Measurements from ENCODE around the gene ENPP7. TPM values are rescaled to one million over a fixed set of nuclear protein-coding genes. Genes with fewer than 3 reads are reported as not detected.

The ENPP7 gene
- total RNA-seq, 1 donor from 2014 or later = not detected

DNA sequence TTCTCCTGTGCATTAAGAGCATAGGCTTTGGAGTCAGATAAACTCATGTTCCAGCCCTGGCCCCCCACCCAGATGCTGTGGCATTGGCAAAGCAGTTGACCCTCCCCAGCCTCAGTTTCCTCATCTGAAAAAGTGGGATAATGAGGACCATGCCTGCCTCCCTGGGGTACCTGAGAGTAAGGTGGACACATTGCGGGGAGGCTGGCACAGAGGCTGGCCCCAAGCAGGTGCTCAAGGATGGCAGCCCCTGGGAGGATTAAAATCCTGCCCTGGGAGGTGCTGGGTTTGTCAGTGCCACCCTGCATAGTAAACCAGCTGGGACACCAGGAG, 11.8 kb downstream of the ENPP7 start:
- peaks cover 61% of the 10 kb centered on the region for H3K27me3 ChIP-seq (ENCODE audit: control insufficient read depth, insufficient read depth, low read length)

GRCh38 chr17:79742951-79743476, 12.3 kb downstream of the ENPP7 start:
- TF ChIP-seq, protein P1, sequence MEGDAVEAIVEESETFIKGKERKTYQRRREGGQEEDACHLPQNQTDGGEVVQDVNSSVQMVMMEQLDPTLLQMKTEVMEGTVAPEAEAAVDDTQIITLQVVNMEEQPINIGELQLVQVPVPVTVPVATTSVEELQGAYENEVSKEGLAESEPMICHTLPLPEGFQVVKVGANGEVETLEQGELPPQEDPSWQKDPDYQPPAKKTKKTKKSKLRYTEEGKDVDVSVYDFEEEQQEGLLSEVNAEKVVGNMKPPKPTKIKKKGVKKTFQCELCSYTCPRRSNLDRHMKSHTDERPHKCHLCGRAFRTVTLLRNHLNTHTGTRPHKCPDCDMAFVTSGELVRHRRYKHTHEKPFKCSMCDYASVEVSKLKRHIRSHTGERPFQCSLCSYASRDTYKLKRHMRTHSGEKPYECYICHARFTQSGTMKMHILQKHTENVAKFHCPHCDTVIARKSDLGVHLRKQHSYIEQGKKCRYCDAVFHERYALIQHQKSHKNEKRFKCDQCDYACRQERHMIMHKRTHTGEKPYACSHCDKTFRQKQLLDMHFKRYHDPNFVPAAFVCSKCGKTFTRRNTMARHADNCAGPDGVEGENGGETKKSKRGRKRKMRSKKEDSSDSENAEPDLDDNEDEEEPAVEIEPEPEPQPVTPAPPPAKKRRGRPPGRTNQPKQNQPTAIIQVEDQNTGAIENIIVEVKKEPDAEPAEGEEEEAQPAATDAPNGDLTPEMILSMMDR (IDR thresholded peaks at IDR 0.05; ENCODE audit: insufficient read depth, low read length, poor library complexity, severe bottlenecking) = no peak
- no peaks in the 10 kb centered on the region for H3K36me3 ChIP-seq (ENCODE audit: control insufficient read depth, insufficient read depth, low read length)
- no peak for DNase-seq (ENCODE audit: low read depth)

More for the DNA sequence above, 11.8 kb downstream of the ENPP7 start:
- TF ChIP-seq, protein P1 (IDR thresholded peaks at IDR 0.05; ENCODE audit: insufficient read depth, low read length, poor library complexity, severe bottlenecking) = no peak
- Histone ChIP-seq H3K36me3 (ENCODE audit: control insufficient read depth, insufficient read depth, low read length) (no peaks in the 10 kb centered on the region), H3K4me3 (ENCODE audit: low read depth, low read length) (no peak overlapping the region)
- no peak for DNase-seq (ENCODE audit: low read depth)

GRCh38 chr17:79743614-79744013, 12.9 kb downstream of the ENPP7 start:
- Histone ChIP-seq H3K36me3 (ENCODE audit: control insufficient read depth, insufficient read depth, low read length) (no peaks in the 10 kb centered on the region), H3K27me3 (ENCODE audit: control insufficient read depth, insufficient read depth, low read length) (peaks cover 66% of the 10 kb centered on the region), H3K4me3 (ENCODE audit: low read depth, low read length) (no peak overlapping the region)
- TF ChIP-seq, protein P1 (IDR thresholded peaks at IDR 0.05; ENCODE audit: insufficient read depth, low read length, poor library complexity, severe bottlenecking) = no peak
- no peak for DNase-seq (ENCODE audit: low read depth)

More at GRCh38 chr17:79742951-79743476, 12.3 kb downstream of the ENPP7 start:
- Histone ChIP-seq H3K27me3 (ENCODE audit: control insufficient read depth, insufficient read depth, low read length) (peaks cover 61% of the 10 kb centered on the region), H3K4me3 (ENCODE audit: low read depth, low read length) (no peak overlapping the region)

DNA sequence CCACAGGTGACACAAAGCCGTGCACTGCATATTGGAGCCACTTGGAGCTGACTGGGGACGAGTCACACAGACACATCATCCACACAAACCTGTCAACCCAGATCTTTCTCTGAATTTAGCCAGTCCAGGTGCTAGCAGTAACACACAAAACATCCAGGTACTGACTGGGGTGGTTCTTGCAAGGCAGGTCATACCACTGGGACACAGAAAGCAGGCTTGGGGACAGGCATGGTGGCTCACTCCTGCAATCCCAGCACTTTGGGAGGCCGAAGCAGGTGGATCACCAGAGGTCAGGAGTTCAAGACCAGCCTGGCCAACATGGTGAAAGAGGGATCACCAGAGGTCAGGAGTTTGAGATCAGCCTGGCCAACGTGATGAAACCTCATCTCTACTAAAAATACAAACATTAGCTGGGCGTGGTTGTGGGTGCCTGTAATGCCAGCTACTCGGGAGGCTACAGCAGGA, 14.9 kb downstream of the ENPP7 start:
- no peak for DNase-seq (ENCODE audit: low read depth)
- TF ChIP-seq, protein P1 (IDR thresholded peaks at IDR 0.05; ENCODE audit: insufficient read depth, low read length, poor library complexity, severe bottlenecking) = no peak
- H3K27me3 ChIP-seq (ENCODE audit: control insufficient read depth, insufficient read depth, low read length) = peaks cover 61% of the 10 kb centered on the region
- no peak overlapping the region for H3K4me3 ChIP-seq (ENCODE audit: low read depth, low read length)
- H3K36me3 ChIP-seq (ENCODE audit: control insufficient read depth, insufficient read depth, low read length) = no peaks in the 10 kb centered on the region

GRCh38 chr17:79746889-79747507, 16.3 kb downstream of the ENPP7 start:
- Histone ChIP-seq H3K27me3 (ENCODE audit: control insufficient read depth, insufficient read depth, low read length) (peaks cover 51% of the 10 kb centered on the region), H3K4me3 (ENCODE audit: low read depth, low read length) (no peak overlapping the region), H3K36me3 (ENCODE audit: control insufficient read depth, insufficient read depth, low read length) (no peaks in the 10 kb centered on the region)
- TF ChIP-seq, protein P1 (IDR thresholded peaks at IDR 0.05; ENCODE audit: insufficient read depth, low read length, poor library complexity, severe bottlenecking) = no peak
- no peak for DNase-seq (ENCODE audit: low read depth)
